Prostate gland (tissue), 2 donors: ENCODE measurements around the gene SERPINA5. TPM values are rescaled to one million over a fixed set of nuclear protein-coding genes. Genes with fewer than 3 reads are reported as not detected.
A peak's percentile ranks its signal among the peaks of the same experiment; 100 is the strongest.
"Not testable (repeated sequence)": the region's sequence is repeated elsewhere in the genome, so short reads cannot be mapped to it uniquely, and the experiment has no call there.

ENCODE experiments used
- DNase-seq: peaks from one replicate; pipeline ENCODE4 v3.0.0-alpha.2; 2019; ENCODE audit warnings: low spot score
- H3K27ac ChIP-seq, 2 donors: fragments of 200-600 bp; sonication (generic); 2 replicates each; pipeline ENCODE4 v1.5.1; 2017 to 2019
- H3K27me3 ChIP-seq: fragments of 200-600 bp; sonication (generic); replicated peaks from 2 replicates; pipeline ENCODE4 v1.5.1; 2019; ENCODE audit not compliant: insufficient read depth
- H3K36me3 ChIP-seq, 2 donors: fragments of 200-600 bp; sonication (generic); 1 replicate in 1 of 2; 2 replicates in 1 of 2; pipeline versions ENCODE4 v1.5.1 to v1.8.1; 2017 to 2019
- H3K4me1 ChIP-seq: fragments of 200-600 bp; sonication (generic); replicated peaks from 2 replicates; pipeline ENCODE4 v1.5.1; 2019
- H3K4me3 ChIP-seq, 2 donors: fragments of 200-600 bp; sonication (generic); 2 replicates each; pipeline ENCODE4 v1.5.1; 2017 to 2019
- H3K9me3 ChIP-seq: fragments of 200-600 bp; sonication (generic); 2 replicates; pipeline ENCODE4 v1.5.1; 2017
- POLR2A ChIP-seq: fragments of 450-650 bp; IDR thresholded peaks from one replicate; pipeline ENCODE4 v1.6.1; 2016; ENCODE audit warnings: antibody characterized with exemption, mild to moderate bottlenecking
- POLR2AphosphoS5 ChIP-seq: sonication (generic); formaldehyde crosslinking; IDR thresholded peaks from one replicate; pipeline ENCODE4 v1.6.1; 2017; ENCODE audit warnings: antibody characterized with exemption
- WGBS: methylation state at CpG from one replicate; pipeline ENCODE4 v1.1.5; 2018; 5-methylcytosine and 5-hydroxymethylcytosine counted together
- intact Hi-C: fragments of 100-400 bp; cut with DNase I; formaldehyde crosslinking; loops from one replicate; pipeline ENCODE4 v1.14.2; 2022
- total RNA-seq, 2 donors: library from RNA; depleted of rRNA; stranded (reverse); fragments of >200 nt; gene quantifications; one replicate each; pipeline ENCODE4 v1.1.0, GENCODE V29; 2016
- TF ChIP-seq, protein P1 (sequence below), 4 experiments: fragments of 200-600 bp in 2 of 4; fragments of 450-650 bp in 2 of 4; sonication (generic) in 2 of 4; IDR thresholded peaks; 1 replicate in 3 of 4; 2 replicates in 1 of 4; pipeline ENCODE4 v1.5.1; 2016 to 2019; ENCODE audit warnings: antibody characterized with exemption in 4 of 4, mild to moderate bottlenecking in 2 of 4, moderate library complexity in 2 of 4

Gene SERPINA5
- total RNA-seq, 2 donors from 2014 or later: 2.6 to 936 TPM

DNA sequence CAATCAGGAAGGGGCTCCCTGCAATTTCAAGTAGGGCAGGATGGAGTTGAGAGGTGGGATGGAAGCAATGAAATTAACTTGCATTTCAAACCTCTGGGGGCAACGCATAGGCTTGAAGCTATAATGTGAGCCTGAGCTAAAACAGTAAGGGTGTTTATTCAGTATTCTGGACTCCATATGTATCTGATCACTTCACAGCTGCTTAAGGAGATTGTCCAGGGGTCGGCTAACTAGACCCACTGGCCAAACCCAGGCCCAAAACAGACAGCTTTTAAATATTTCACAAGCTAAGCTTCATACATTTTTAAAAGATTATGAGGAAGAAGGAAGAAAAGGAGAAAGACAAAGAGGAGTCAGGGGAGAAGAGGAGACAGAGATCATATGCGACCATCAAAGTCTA, 24.1 kb downstream of the SERPINA5 start:
- no peak for DNase-seq
- WGBS: 65% methylated on average over 3 of the region's 3 CpGs
- Histone ChIP-seq H3K36me3 (no peaks in the 10 kb centered on the region), H3K27ac (no peak overlapping the region), H3K4me1 (no peaks in the 10 kb centered on the region), H3K9me3 (no peaks in the 10 kb centered on the region), H3K27me3 (no peaks in the 10 kb centered on the region), H3K4me3 (no peak overlapping the region)
- intact Hi-C loops: no loop called here
- no peak for TF ChIP-seq POLR2AphosphoS5
- TF ChIP-seq, protein P1, sequence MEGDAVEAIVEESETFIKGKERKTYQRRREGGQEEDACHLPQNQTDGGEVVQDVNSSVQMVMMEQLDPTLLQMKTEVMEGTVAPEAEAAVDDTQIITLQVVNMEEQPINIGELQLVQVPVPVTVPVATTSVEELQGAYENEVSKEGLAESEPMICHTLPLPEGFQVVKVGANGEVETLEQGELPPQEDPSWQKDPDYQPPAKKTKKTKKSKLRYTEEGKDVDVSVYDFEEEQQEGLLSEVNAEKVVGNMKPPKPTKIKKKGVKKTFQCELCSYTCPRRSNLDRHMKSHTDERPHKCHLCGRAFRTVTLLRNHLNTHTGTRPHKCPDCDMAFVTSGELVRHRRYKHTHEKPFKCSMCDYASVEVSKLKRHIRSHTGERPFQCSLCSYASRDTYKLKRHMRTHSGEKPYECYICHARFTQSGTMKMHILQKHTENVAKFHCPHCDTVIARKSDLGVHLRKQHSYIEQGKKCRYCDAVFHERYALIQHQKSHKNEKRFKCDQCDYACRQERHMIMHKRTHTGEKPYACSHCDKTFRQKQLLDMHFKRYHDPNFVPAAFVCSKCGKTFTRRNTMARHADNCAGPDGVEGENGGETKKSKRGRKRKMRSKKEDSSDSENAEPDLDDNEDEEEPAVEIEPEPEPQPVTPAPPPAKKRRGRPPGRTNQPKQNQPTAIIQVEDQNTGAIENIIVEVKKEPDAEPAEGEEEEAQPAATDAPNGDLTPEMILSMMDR (IDR thresholded peaks at IDR 0.05): no peak
- no peak for TF ChIP-seq POLR2A

DNA sequence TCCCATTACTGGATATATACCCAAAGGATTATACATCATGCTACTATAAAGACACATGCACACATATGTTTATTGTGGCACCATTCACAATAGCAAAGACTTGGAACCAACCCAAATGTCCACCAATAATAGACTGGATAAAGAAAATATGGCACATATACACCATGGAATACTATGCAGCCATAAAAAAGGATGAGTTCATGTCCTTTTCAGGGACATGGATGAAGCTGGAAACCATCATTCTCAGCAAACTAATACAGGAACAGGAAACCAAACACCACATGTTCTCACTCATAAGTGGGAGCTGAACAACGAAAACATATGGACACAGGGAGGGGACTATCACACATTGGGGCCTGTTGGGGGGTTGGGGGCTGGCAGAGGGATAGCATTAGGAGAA, 27.7 kb downstream of the SERPINA5 start:
- H3K36me3 ChIP-seq, H3K27ac ChIP-seq, H3K27me3 ChIP-seq, H3K4me1 ChIP-seq, DNase-seq, H3K4me3 ChIP-seq, intact Hi-C loops, H3K9me3 ChIP-seq: not testable (repeated sequence)
- 96% methylated on average over 1 of the region's 1 CpG for WGBS

DNA sequence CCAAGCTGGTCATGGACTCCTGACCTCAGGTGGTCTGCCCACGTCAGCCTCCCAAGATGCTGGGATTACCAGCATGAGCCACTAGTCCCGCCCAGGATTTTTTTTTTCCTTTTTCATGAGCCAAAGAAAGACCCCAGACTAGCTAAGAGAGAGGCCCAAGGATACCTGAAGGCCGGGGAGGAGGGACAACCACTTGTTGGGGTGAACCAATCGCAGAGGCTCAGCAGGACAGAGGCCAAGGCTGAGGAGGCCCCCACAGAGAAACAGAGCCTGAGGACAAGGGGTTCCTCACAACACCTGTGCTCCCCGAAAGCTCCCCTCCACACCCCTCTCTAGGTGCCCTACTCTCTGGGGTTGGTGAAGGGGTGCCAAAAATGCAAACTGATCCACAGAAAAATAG, 30.0 kb downstream of the SERPINA5 start:
- H3K36me3 ChIP-seq: no peaks in the 10 kb centered on the region
- intact Hi-C loops: no loop called here
- 98% methylated on average over 5 of the region's 5 CpGs for WGBS

DNA sequence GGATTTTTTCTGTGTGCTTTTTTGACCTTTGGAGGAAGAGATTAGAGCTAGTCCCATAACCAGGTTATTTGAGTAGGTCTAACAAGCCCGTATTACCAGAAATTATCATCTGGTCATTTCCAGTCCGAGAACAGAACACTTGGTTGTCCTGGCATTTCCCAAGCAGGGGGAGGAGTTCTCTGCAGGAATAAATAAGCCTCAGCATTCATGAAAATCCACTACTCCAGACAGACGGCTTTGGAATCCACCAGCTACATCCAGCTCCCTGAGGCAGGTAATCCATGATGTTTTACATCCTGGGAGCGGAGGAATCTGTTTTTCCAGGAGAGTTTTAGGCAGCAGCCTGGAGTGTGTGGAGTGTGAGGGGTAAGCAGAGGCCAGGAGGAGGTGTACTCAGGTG, 30.9 kb downstream of the SERPINA5 start, which contains the start of gene SERPINA3:
SERPINA3 (plus strand) TSS at position 218 of the 400 bp plus-strand sequence. CDS start 2,051 bp downstream, outside the sequence.
- TF ChIP-seq POLR2AphosphoS5 (peak; percentile 31), POLR2A (no peak)
- TF ChIP-seq, protein P1 (IDR thresholded peaks at IDR 0.05): no peak
- DNase-seq: no peak
- intact Hi-C loops: no loop called here
- no peaks in the 10 kb centered on the region for H3K27me3 ChIP-seq
- no peaks in the 10 kb centered on the region for H3K36me3 ChIP-seq
- H3K4me1 ChIP-seq: no peaks in the 10 kb centered on the region
- WGBS: 40% methylated on average over 4 of the region's 4 CpGs
- H3K9me3 ChIP-seq: no peaks in the 10 kb centered on the region
- no peak within 1 kb of the TSS for H3K4me3 ChIP-seq
- peak within 1 kb of the TSS in 1 of 2 donors; percentile 22 for H3K27ac ChIP-seq

More for the DNA sequence above, 30.0 kb downstream of the SERPINA5 start:
- DNase-seq: no peak
- Histone ChIP-seq H3K27me3 (no peaks in the 10 kb centered on the region), H3K27ac (no peak overlapping the region), H3K4me3 (no peak overlapping the region), H3K4me1 (no peaks in the 10 kb centered on the region), H3K9me3 (no peaks in the 10 kb centered on the region)
- TF ChIP-seq, protein P1 (IDR thresholded peaks at IDR 0.05): no peak
- no peak for TF ChIP-seq POLR2AphosphoS5
- TF ChIP-seq POLR2A: no peak

DNA sequence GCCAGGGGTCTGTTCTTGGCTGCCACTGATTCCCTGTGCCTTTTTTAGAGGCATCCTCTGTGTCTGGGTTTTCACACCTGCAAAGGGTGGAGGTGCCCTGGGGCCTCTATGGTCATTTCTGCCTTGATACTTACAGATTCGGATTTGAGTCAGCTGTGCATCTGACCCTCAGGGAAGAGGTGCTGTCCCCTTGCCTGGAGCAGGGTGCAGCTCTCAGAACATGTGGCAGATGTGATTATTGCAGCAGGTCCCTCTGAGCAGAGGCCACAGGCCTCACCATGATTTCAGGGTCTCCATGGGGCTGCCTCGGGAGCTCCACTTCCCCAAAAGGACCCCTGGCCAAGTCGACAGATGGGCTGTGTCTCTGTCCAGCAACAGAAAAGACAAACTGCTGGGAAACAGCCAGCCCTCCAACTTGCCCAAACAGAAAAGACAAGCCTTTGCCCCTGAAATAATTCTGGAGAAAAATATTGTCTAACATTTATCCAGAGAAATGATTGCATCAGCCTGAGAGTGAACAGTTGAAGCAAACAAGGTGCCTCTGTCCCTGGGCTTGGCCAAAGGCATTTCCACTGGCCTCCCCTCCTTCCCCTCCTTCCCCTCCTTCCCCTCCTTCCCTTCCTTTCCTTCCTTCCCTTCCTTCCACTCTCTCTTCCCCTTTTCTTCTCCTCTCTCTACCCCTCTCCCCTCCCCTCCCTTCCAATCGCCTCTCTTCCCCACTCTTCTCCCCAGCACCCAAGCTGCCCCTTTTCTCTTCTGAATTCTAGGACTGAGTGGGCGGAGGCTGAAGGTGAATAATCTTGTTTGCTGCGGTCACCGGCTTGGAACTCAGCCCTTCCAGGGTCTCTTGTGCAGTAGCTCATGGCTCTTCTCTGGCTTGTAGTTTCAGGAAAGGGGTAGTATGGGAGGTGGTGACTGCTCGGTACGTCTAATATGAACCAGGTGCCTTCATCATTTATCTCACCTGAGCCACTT, 31.6 kb downstream of the SERPINA5 start:
- no peaks in the 10 kb centered on the region for H3K9me3 ChIP-seq
- intact Hi-C loops: no loop called here
- no peaks in the 10 kb centered on the region for H3K27me3 ChIP-seq
- no peaks in the 10 kb centered on the region for H3K4me1 ChIP-seq
- WGBS: 54% methylated on average over 9 of the region's 9 CpGs
- H3K4me3 ChIP-seq: no peak overlapping the region
- TF ChIP-seq POLR2AphosphoS5 (no peak), POLR2A (no peak)
- TF ChIP-seq, protein P1 (IDR thresholded peaks at IDR 0.05): no peak
- no peak for DNase-seq
- H3K36me3 ChIP-seq: no peaks in the 10 kb centered on the region
- peak overlapping the region in 1 of 2 donors; percentile 22 for H3K27ac ChIP-seq
